GM12874 (cell line): ENCODE data around the gene KIF3A.

Experiments
- TF ChIP-seq, protein P1 (sequence below): IDR thresholded peaks from 2 replicates; pipeline ENCODE4 v1.5.1; 2011; ENCODE audit warnings: low read depth, mild to moderate bottlenecking, control low read depth, low read length, moderate library complexity; ENCODE audit not compliant: insufficient read depth

KIF3A gene

DNA sequence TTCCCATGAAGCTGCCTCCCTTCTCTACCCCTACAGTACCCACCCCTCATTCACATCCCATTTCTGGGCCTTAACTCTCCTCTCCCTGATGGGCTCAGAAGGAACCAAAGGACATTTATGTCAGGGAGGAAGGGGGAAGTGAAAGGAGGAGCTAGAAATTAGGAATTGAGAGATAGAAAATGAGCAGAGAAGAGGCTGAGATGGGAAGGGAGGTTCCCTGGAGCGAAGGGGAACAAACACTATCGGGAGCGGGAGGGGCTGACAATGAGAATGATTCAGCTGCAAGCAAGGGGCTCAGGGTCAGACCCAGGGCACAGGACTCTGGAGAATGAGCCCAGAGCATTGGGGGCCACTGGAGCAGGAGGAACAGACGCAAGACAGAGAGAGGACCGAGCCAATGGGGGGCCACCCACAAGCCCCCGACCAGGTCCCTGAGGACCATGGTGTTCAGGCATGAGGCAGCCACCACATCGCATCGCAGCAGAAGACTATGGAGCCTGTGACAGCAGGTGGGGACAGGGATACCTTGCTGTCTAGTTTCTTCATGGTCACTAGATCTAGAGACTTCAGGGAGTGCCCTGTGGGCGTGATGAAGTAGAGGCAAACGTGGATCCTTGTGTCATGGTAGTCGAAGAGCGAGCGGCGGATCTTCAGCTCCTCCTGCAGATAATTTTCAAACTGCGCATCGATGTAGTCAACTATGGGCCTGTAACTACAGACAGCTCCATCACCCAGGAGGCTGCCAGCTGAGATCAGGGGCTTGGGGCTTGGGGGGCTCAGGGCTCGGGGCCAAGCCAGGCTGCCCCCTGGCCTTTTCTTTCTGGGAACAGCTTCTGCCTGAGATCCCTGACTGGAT, 26.1 kb upstream of the KIF3A start:
- TF ChIP-seq, protein P1, sequence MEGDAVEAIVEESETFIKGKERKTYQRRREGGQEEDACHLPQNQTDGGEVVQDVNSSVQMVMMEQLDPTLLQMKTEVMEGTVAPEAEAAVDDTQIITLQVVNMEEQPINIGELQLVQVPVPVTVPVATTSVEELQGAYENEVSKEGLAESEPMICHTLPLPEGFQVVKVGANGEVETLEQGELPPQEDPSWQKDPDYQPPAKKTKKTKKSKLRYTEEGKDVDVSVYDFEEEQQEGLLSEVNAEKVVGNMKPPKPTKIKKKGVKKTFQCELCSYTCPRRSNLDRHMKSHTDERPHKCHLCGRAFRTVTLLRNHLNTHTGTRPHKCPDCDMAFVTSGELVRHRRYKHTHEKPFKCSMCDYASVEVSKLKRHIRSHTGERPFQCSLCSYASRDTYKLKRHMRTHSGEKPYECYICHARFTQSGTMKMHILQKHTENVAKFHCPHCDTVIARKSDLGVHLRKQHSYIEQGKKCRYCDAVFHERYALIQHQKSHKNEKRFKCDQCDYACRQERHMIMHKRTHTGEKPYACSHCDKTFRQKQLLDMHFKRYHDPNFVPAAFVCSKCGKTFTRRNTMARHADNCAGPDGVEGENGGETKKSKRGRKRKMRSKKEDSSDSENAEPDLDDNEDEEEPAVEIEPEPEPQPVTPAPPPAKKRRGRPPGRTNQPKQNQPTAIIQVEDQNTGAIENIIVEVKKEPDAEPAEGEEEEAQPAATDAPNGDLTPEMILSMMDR: no peak

DNA sequence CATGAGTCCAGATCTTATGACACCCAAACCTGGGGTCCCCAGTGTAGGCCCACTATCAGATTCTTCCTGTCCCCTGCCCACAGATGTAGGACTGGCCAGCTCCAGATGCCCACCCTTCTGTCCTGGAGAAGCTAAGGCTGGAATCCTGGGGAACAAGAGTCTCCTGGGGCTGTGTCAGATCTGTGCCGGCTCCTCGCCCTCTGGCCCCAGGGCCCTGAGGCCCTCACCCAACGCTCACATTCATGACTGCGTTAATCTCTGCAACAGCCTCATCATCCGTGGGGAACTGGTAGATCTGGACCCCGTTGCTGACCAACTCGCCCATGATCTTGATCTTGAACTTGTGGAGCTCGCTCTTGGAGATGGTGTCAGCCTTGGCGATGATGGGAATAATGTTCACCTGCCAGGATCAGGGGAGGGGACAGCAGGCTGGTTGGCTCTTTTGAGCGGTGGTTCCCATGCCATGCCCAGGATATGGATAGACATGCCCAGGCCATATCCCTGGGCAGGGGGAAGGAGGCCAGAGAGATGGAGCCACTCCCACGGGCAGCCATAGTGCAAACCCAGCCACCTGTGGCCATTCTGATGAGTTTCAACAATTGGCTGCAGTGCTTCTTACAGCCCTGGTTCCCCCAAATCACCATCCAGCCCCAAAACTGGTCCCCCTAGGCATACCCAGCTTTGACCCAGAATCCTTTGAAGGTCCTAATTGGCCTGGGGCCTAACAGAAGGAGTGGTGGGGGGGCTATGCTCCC, 25.1 kb upstream of the KIF3A start:
- TF ChIP-seq, protein P1: no peak

DNA sequence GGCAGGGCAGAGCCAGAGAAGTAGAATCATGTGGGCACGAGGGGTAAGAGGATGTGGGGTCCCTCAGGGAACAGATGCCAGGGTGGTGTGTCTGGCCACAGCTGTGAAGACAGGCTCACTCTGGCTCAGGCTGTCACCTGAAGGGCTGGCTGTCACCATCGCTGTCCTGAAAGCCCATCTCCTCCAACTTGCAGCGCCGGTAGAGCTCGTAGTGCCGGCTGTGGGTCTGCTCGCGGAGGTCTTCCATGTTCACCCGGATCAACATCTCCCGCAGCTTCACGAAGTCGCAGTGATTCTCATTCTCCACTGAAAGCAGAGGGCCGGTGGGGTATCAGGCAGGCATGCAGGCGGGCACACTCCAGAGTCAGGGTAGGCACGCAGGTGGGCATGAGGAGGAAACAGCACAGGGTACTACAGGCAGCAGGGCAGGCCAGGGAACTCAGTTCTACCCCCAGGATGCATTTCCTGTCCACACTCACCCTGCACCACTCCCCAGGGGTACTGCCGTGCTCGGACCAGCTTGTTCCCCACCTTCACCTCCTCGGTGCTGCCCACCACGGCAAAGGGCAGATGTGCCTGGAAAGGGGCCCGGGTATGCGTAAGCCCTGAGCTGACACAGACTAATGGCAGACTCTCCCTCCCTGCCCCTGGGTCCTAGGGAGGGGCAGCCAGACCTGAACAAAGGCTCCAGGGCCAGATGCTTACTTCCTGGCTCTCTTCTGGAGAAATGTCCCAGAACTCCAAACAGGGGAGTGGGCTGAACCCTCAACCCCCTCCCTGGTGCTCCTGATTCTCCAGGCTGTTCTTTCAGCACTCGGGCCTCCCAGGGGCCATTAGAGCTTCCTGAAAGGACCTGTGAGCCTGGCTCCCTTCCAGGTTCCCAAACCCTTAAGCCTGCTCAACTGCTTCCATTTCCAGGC, 24.2 kb upstream of the KIF3A start:
- TF ChIP-seq, protein P1: no peak

GRCh38 chr5:132760601-132761317, 23.4 kb upstream of the KIF3A start:
- TF ChIP-seq, protein P1: no peak

DNA sequence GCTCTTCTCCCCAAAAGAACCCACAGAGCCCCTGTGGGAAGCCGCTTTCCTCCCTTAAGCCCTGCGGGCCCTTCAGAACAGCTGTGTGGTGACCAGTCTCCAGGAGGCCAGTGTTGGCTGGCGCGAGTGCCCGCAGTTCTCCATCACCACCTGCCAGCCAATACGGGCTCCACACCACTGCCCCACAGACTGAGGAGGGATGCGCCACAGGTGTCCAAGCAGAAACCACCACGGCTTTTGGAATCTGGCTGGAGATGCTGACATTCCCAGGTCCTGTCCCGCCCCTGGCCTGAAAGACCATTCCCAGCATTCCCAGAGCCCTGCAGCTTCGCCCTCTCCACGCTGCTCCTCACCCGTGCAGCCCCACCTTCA, 22.7 kb upstream of the KIF3A start:
- TF ChIP-seq, protein P1: no peak

DNA sequence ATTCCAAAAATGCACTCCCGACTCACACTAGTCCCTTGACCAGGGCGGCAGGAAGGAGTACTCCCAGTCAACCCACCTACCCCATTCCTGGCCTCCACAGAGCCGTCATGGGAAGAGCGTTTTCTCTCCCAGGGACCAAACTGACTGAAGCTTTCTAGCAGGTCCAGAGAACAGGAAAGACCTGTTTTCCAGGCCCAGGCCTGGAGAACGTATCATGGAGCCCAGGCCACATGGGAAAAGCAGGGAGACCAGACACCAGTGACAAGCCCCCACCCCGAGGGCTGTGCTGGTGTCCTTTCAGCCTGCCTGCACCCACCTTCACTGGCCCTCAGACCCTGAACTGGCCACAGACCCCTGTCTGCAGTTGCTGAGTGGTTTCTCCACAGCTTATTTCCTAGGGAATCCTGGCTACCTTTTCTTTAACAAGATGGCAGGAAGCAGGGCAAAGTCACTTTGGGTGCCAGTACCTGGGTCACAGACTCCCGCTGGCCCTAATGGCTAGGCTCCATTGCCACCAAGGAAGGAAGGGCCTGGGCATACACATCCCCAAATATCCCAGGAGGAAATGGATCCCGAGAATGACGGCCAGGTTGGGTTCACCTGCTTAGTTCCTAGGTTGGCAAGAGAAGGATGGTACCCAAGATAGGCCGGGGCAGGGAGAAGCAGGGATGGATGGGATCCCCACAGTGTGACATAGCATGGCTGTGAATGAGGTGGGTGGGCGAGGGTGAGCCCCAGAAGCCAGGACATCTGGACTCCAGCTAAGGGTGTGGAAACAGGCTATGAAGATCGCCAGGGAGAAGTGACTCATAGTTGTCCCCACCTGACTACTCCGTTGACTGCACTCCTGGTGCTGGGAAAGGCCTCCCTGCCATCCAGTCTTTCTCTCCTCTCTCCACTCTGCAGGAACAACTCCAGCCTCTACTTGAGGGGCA, 22.0 kb upstream of the KIF3A start:
- TF ChIP-seq, protein P1: no peak
